MV-4-11 (cell line): Measurements from ENCODE around the gene SLC25A42.
"Not testable (repeated sequence)": the region's sequence is repeated elsewhere in the genome, so short reads cannot be mapped to it uniquely, and the experiment has no call there.

Experiments
- DNase-seq: peaks from one replicate; lab custom pipeline; 2025; lab: John Stamatoyannopoulos, UW

The SLC25A42 gene

DNA sequence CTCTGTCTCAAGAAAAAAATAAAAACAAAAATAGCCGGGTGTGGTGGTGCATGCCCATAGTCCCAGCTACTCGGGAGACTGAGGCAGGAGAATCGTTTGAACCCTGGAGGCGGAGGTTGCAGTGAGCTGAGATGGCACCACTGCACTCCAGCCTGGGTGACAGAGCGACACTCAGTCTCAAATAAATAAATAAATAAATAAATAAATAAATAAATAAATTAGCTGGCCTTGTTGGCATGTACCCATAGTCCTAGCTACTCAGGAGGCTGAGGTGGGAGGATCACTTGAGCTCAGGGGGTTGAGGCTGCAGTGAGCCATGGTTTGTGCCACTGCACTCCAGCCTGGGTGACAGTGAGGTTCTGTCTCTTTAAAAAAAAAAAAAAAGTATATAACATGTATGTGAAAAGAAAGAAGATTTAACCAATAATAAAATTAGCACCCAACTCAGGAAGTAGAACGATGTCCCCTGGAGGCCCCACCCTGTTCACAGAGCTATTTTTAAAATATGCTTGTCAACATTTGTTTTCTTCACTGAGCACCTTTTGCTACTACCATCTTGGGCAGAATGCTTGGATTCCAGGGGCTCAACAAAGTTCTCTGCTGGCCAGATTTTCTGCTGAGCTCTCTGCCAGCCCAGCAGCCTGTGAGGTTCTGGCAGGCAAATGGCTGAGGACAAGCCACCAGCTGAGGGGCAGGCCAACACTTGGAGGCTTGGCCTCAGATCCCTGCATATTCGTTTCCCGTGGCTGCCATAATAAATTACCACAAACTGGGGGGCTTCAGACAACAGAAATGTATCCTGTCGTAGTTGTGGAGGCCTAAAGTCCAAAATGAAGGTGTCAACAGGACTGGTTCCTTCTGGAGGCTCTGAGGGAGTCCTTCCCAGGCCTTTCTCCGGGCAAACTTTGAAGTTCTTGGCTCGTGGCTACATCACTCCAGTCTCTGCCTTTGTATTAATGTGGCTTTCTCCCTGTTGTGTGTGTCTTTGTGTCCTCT, 5.2 kb downstream of the SLC25A42 start:
- no peak for DNase-seq

DNA sequence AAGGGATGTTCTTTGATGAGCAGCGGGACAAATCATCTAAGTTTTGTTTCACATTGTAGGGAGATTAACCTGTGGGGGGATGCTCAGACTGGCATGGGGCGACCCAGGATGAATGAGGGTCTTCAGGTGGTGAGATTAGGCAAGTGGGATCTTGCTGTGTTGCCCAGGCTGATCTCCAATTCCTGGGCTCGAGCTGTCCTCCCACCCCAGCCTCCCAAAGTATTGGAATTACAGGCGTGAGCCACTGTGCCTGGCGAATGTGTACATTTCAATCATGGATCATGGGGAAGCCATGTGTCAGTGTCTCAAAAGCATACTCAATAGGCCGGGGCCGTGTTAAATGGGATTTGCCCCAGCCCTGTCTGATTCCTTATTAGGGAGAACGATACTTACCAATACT, 8.1 kb downstream of the SLC25A42 start:
- DNase-seq, result no peak

DNA sequence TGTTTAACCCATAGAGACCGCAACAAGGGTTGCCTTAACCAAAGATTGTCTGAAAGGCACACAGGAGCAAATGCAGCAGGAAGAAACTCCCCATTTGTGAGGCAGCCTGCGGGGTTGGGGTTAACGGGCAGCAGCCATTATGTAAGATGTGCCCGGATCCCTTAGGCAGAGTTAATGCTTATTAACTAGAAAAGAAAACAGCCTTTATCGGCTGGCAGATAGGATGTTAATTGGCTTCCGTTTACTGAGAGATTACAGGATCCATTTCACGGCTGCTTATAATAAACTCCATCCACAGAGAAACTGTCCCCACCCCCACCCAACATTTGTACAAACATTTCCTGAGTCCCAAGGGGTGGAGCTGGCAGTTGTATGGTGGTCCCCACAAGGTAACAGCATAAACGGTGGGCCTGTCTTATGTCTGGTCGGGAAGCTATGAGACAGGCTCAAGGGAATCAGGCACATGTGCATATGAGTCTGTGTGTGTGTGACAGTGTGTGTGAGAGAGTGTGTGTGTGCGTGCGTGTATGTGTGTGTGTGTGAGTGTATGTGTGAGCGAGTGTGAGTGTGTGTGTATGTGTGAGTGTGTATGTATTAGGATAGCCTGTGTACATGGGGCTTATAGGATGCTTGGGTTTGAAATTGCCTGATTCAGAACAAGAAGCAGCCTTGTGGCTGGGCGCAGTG, 10.5 kb downstream of the SLC25A42 start:
- no peak for DNase-seq

DNA sequence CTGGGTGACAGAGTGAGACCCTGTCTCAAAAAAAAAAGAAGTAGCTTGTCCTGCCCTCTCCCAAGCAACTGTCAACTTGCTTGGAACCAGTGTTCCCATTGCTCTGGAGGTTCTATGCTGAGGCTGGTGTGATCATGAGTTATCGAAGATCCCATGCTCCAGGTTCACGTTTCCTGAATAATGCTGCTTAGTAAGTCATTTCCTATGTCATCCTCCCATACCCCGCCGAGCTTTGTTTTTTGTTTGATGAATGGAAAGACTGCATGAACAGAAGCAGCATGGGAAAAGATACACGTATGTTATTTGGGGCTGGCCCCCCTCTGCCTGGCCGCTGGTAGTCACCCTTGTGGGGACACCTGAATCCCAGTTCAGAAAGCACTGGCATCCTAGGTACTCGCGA, 11.3 kb downstream of the SLC25A42 start:
- DNase-seq, result no peak

DNA sequence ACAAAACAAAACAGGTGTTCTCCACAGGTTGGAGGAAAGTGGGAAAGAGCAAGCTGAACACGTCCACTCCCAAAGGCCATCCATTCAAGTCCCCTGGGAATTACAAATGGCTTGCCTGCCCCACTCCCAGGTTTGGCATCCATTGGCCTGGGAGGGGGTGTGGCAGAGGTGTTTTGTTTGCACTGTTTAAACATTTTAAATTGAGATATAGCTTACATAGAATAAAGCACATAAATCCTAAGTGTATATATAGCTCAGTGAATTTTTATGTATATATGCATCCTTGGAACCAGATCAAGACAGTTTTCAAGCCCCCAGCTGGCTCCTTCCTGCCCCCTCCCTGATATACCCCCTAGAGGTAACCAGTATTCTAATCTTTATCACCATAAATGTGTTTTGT, 12.7 kb downstream of the SLC25A42 start:
- no peak for DNase-seq

DNA sequence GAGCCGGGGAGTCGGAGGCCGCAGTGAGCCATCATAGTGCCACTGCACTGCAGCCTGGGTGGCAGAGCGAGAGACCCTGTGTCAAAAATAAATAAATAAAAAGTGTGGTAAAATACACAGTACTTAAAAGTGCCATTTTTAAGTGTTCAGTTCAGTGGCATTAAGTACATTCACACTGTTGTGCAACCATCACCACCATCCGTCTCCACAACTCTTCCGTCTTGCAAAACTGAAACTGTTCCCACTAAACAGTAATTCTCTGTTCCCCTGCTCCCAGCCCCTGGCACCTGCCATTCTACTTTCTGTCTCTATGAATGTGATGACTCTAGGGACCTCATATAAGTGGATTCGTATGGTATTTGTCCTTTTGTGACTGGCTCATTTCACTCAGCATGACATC, 13.3 kb downstream of the SLC25A42 start:
- peak; percentile 93 for DNase-seq

DNA sequence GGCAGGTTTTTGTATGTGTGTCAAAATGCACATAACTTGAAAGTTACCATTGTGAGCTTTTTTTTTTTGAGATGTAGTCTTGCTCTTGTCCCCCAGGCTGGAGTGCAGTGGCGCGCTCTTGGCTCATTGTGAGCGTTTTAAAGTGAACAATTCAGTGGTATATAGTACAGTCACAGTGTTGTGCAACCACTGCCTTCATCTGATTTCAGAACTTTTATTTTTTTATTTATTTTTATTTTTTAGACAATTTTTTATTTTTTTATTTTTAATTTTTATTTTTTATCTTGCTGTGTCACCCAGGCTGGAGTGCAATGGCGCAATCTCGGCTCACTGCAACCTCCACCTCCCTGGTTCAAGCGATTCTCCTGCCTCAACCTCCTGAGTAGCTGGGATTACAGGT, 15.0 kb downstream of the SLC25A42 start:
- DNase-seq, result peak; percentile 35

DNA sequence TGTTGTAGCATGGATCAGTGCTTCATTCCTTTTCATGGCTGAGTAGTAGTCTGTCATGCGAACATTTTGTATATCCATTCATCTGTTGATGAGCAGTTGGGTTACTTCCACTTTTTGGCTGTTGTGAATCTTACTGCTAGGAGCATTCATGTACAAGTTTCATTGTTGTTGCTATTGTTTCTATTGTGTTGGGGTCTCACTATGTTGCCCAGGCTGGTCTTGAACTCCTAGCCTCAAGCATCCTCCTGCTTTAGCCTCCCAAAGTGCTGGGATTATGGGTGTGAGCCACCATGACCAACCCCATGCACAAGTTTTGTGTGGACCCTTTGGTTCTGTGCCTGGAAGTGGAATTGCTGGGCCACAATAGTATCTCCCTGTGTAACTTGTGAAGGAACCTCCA, 15.8 kb downstream of the SLC25A42 start:
- DNase-seq, result peak; percentile 13

DNA sequence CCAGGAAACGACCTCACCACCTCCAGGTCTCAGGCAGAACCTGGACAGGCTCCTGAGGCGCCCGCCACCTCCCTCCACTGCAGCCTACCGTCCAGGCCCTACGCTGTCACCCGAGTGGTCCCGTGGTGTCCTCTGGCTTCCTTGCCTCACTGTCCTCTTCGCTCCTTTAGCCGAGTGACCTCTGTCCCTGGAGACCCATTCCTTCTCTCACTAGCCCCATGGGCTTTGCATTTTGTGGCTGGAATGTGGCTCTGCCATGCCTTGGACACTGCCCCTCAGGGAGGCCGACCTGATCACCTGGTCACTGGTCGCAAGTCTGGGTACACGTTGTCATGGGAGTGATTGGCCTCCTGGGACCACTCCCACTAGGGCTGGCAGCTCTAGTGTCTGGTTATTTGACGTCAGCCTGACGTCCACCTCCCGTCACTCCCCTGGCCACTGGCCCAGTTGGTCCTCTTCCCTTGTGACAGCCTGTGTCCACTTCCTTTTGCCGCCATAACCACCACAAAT, 17.9 kb downstream of the SLC25A42 start:
- DNase-seq, result no peak

DNA sequence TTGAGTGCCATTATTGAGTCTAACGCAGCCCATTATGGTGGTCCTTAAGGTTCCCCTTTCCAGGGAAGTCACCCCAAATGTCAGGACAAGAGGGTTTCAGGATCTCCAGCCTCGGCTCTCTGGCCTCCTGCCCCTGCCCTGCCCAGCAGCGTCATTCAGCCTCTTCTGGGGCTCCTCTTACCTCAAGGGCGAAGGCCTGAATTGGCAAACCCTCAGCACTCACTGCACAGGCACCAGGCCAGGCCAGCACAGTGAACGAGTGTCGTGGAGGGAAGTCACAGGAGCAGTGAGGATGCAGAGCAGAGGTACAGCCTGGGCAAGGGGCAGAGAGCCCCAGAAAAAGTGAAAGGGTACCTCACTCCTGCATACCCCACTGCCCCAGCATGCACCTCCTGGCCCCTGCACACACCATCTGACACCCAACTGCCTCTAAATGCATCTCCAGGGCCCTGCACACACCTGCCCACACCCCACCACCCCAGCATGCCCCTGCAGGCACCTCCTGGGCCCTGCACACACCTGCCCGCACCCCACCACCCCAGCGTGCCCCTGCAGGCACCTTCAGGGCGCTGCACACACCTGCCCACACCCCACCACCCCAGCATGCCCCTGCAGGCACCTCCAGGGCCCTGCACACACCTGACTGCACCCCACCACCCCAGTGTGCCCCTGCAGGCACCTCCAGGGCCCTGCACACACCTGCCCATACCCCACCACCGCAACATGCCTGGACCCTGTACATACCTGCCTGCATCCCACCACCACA, 19.8 kb downstream of the SLC25A42 start:
- DNase-seq, result no peak

DNA sequence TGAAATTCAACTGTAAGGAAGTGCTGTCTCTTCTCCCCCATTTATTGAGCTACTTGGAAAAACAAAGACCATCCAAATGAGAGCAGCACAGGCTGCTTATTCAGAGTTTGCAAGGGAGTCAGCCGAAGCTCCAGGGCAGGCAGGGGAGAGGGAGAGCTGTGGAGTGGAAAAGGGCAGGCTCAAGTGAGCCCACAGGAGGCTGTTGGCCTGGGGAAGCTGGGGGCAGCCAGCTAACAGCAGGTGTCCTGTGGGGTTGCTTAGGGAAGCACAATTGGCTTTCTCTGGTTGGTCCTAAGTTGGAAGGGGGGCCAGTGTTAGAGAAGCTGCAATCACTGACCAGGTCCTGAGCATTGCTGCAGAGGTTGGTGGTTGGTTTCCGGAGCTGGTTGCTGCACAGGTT, 23.9 kb downstream of the SLC25A42 start:
- DNase-seq, result no peak

DNA sequence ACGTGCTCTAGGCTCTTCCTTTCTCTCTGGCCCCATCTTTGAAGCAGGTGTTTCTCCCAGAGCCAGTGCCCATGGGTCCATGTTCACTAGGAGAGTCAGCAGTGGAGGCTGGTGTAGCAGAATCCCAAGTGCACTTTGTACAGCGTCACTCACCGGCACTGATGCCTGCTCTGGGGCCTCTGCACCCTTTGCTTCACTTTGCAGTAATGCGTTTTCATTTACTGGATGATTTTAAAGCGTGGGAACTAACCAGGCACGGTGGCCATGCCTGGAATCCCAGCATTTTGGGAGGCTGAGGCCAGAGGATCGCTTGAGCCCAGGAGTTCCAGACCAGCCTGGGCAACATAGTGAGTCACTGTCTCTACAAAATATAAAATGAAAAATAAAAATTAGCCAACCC, 30.7 kb downstream of the SLC25A42 start:
- DNase-seq, result no peak

DNA sequence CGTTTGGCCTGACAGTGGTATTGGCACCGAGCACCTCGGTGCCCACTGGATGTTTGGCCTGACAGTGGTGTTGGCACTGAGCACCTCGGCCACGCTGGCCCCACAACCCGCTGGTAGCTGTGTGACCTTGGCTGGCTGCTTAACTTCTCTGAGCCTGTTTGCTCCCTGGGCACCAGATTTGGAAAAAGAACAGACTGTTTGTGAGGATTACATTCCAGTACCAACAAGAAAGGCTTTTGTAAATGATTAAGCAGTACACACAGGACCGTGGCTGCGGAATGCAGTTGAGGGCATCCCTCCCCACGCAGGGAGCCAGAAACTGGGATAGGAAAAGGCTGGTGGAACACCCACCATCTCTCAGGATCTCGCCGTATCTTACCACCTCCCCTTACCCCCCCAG, 31.9 kb downstream of the SLC25A42 start:
- no peak for DNase-seq

DNA sequence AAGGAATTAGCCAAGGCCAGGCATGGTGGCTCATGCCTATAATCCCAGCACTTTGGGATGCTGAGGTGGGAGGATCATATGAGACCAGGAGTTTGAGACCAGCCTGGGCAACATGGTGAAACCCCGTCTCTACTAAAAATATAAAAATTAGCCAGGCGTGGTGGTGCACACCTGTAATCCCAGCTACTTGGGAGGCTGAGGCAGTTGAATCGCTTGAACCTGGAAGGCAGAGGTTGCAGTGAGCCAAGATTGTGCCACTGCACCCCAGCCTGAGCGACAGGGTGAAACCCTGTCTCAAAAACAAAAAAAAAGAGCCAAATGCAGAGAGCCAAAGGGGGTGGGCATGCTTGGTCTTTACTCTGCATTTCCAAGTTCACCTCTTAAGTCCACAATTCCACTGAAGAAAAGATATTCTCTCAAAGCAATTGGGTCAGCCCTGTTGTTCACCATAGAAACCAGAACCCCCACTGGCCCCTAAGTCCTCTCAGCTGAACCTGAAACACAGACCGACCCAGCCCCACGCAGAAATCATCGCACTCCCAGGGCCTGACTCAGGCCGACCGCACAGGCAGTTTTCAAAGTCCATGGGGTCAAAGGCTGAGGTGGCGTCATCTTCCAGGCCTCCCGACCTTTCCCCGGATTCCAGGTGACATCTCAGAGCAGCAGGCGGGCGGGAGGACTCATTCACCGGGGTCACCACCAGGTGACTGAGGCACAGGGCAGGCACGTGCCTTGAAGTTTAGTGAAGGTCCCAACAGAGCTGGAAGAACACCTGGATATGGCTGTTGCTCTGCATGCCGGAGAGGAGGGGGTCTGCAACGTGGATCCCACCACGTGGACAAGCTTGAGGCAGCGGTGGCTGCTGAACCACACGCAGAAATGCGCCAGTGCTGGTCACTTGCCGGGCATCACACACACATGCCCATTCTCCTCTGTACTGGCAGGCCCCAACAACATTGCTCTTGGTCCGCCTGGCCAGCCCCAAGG, 33.1 kb downstream of the SLC25A42 start:
- no peak for DNase-seq

DNA sequence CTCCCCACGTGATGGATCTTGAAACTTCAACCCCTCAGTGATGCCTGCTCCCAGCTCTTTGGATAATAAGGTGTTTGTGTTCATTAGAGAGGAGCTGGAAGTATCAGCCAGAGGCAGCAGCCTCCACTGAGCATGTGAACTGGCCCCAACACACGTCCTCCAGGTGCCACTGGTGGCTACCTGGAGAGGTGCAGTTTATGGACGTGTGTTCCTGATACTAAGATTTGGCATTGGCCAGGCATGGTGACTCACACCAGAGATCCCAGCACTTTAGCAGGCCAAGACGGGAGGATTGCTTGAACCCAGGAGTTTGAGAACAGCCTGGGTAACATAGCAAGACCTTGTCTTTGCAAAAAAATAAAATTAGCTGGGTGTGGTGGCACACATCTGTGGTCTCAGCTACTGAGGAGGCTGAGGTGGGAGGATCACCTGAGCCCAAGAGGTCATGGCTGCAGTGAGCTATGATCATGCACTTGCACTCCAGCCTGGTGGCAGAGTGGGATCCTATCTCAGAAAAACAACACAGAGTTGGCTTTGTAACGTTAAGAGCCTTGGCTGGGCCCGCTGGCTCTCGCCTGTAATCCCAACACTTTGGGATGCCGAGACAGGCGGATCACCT, 34.4 kb downstream of the SLC25A42 start:
- DNase-seq, result no peak

DNA sequence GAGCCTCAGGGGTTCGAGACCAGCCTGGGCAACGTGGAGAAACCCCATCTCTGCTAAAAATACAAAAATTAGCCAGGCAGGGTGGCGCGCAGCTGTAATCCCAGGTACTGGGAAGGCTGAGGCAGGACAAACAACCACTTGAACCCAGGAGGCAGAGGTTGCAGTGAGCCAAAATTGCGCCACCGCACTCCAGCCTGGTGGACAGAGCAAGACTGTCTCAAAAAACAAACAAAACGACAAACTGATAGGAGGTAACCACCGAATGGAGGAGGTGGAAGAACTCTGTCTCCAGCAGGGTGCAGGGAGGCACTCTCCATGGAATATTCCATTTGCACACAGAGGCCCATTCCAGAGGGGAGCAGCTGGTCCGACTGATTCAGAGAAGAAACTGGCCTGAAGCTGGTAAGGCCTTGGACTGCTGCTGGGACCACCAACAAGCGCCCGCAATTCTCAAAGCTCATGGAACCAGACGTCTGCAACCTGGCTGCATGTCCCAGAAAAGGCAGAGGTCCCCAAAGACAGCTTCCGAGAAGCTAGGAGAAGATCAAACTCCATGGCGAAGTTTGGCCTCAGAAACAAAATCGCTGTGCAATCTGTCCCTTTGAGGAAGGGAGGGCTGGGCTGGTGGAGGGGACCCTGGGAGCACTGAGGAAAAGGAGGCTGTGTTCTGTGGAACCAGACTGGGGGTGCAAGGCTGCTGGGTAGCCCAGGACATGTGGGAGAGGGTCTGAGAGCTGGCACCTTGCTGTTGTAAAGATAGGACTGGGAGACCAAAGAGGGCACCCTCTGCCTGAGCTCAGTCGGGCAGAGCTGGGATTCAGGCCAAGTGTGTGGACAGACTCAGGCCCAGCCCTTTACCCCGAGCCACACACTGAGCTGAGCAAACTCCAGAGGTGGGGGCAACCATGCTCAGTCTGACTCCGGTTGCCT, 35.2 kb downstream of the SLC25A42 start:
- no peak for DNase-seq

DNA sequence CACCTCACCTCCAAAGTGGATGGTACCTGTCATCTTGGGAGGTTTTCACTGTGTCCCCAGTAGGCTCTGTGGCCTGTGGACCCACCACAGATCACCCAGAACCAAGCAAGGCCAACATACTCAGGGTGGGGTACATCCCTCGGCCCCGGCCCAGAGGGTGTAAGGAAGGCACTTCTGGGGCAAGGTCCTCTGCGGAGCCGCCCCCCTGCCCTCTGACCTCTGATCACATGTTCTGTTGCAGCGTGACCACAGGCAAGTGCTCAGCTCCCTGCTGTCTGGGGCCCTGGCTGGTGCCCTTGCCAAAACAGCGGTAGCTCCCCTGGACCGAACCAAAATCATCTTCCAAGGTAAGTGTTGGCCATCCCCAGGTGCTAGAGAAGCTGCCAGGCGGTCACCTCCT, 37.7 kb downstream of the SLC25A42 start:
- no peak for DNase-seq

DNA sequence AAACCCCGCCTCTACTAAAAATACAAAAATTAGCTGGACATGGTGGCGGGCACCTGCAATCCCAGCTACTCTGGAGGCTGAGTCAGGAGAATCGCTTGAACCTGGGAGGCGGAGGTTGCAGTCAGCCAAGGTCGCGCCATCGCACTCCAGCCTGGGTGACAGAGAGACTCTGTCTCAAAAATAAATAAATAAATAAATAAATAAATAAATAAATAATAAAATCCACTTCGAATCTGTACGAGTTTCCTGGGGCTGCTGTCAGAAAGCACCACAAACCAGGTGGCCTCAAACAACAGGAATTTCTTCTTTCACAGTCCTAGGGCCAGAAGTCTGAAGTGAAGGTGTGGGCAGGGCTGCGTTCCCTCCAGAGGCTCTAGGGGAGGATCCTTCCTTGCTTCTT, 38.8 kb downstream of the SLC25A42 start:
- not testable (repeated sequence) for DNase-seq

DNA sequence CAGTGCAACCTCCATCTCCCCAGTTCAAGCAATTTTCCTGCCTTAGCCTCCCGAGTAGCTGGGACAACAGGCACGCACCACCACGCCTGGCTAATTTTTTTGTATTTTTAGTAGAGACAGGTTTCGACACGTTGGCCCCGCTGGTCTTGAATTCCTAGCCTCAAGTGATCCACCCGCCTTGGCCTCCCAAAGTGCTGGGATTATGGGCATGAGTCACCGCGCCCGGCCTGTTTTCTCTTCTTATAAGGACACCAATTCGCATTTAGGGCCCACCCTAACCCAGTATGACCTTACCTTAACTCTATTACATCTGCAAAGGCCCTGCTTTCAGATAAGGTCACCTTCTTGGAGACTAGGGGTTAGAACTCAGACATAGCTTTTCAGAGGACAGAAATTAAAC, 39.4 kb downstream of the SLC25A42 start:
- DNase-seq, result no peak
